Ascending aorta (tissue), 2 donors: ENCODE data around the gene ALDOA. TPM values are rescaled to one million over a fixed set of nuclear protein-coding genes. Genes with fewer than 3 reads are reported as not detected.

Experiments used
- DNase-seq, 2 donors: peaks; one replicate each; pipeline ENCODE4 v3.0.0-alpha.2; 2019; ENCODE audit warnings: low spot score in 2 of 2
- H3K27ac ChIP-seq, 2 donors: fragments of 200-600 bp; sonication (generic); one replicate each; pipeline ENCODE4 v1.5.1; 2016 to 2017; ENCODE audit warnings: mild to moderate bottlenecking in 1 of 2
- H3K27me3 ChIP-seq: fragments of 200-600 bp; sonication (generic); one replicate; pipeline ENCODE4 v1.5.1; 2017
- H3K36me3 ChIP-seq, 2 donors: fragments of 200-600 bp; sonication (generic); one replicate each; pipeline ENCODE4 v1.5.1; 2016
- H3K4me1 ChIP-seq, 2 donors: fragments of 200-600 bp; sonication (generic); one replicate each; pipeline ENCODE4 v1.5.1; 2016 to 2017; ENCODE audit warnings: mild to moderate bottlenecking in 1 of 2
- H3K4me3 ChIP-seq, 2 donors: fragments of 200-600 bp; sonication (generic); one replicate each; pipeline ENCODE4 v1.5.1; 2016 to 2017; ENCODE audit warnings: mild to moderate bottlenecking in 1 of 2
- H3K9me3 ChIP-seq, 2 donors: fragments of 200-600 bp; sonication (generic); one replicate each; pipeline ENCODE4 v1.5.1; 2016
- intact Hi-C: fragments of 100-400 bp; cut with DNase I; formaldehyde crosslinking; loops from one replicate; pipeline ENCODE4 v1.15.1; 2023
- total RNA-seq: library from RNA; depleted of rRNA; stranded (reverse); fragments of >200 nt; gene quantifications from one replicate; pipeline ENCODE4 v1.1.0, GENCODE V29; 2016
- TF ChIP-seq, protein P1 (sequence below), 3 experiments: fragments of 200-600 bp in 2 of 3; fragments of 450-650 bp in 1 of 3; sonication (generic) in 2 of 3; IDR thresholded peaks; one replicate each; pipeline ENCODE4 v1.5.1; 2016 to 2019; ENCODE audit warnings: antibody characterized with exemption in 3 of 3, mild to moderate bottlenecking in 1 of 3, moderate library complexity in 1 of 3

Gene ALDOA
- total RNA-seq, 1 donor from 2014 or later, result 1,202 TPM

DNA sequence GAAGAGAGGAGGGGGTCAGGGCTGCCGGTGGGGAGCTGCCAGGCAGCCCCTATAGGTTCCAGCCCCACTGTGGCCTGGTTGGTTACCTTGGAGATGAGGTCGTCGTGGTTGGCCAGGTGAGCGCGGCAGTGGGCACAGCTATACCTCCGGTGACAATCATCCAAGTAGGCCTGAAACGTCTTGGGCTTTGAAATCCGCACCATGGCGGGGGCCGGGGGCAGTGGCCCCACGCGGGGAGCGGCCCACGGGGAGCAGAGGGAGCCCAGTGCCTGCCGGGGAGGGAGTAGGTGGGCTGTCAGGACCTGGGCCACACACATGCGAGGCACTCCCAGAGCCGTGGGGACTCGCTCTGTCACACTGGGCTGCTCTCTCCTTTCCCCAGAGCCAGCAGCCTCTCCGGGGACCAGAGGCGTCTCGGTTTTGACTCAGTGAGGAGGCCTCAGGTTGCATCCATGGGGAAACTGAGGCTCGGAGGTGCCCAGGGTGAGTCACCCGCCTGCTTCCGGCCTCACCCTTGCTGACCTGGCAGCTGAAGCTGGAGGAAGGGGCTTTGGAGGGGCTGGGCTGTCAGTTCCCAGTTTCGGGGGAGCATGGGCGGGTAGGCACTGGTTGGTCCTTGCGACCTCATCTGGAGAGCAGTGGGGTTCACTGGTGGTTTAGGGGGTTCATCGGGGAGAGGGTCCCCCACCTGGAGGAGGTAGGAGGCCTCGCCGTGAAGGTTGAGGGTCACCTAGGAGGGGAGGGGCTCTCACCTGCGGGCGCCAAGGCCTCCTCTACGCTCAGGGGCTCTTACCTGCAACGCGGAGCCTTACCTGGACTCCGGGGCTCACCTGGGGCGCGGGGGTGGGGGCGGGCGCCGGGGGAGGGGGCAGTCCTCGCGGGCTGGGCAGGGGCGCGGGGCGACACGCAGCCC lies 29.9 kb downstream of the ALDOA start:
- no peak for DNase-seq

DNA sequence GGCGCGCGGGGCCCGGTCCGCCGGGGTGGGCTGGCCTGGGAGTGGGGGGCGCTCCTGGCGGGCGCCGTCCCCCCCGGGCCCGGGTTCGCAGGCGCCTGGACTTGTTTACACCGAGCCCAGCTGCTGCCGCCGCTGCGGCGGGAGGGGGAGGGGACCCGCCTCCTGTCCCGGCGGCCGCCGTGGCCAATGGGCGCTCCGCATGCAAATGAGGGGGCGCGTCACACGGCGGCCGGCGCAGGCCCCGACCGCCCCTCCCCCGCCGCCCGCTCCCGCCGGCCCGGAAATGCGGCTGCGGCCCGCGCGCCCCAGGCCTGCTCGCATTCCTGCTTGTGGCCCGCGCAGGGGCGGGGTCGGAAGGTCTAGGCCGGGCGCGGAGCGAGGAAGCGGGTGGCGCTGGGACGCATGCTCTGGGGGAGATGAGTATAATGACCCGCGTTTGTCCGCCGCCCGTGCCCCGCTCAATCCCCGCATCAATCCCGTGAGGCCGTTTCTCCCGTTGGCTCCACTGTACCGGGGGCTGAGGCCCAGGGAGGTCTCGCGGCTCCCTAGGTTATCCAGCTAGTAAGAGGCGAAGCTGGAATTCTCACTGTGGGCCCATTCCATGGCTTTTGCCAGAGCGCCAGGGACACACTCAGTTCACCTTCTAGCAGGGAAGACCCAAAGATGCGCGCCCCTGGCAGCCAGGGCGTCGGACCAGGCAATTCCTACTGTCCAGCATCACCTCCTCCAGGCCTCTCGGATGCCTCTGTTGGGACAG lies 30.7 kb downstream of the ALDOA start, which contains the start of gene YPEL3:
Gene YPEL3 (minus strand): TSS at position 109 of the 757 bp plus-strand sequence. CDS start 731 bp downstream, outside the sequence.
- intact Hi-C loops, result loop anchor here (1.0 to 10.0 kb wide), 2 partner anchors 27 to 279 kb away; partner anchors contain the start of genes MAPK3, MYL11 and TBC1D10B
- no peaks in the 10 kb centered on the region for H3K27me3 ChIP-seq
- TF ChIP-seq, protein P1, sequence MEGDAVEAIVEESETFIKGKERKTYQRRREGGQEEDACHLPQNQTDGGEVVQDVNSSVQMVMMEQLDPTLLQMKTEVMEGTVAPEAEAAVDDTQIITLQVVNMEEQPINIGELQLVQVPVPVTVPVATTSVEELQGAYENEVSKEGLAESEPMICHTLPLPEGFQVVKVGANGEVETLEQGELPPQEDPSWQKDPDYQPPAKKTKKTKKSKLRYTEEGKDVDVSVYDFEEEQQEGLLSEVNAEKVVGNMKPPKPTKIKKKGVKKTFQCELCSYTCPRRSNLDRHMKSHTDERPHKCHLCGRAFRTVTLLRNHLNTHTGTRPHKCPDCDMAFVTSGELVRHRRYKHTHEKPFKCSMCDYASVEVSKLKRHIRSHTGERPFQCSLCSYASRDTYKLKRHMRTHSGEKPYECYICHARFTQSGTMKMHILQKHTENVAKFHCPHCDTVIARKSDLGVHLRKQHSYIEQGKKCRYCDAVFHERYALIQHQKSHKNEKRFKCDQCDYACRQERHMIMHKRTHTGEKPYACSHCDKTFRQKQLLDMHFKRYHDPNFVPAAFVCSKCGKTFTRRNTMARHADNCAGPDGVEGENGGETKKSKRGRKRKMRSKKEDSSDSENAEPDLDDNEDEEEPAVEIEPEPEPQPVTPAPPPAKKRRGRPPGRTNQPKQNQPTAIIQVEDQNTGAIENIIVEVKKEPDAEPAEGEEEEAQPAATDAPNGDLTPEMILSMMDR (IDR thresholded peaks at IDR 0.05), result no peak
- H3K36me3 ChIP-seq, result peaks cover 9 to 11% of the 10 kb centered on the region in 2 donors
- DNase-seq, result peak; percentile 75 to 96
- peak within 1 kb of the TSS; percentile 88 to 92 for H3K27ac ChIP-seq
- H3K4me1 ChIP-seq, result peaks cover 17 to 24% of the 10 kb centered on the region in 2 donors
- peak within 1 kb of the TSS; percentile 75 to 97 for H3K4me3 ChIP-seq
- H3K9me3 ChIP-seq, result peaks cover 6% of the 10 kb centered on the region in 2 donors

More for the DNA sequence above, 29.9 kb downstream of the ALDOA start:
- H3K27me3 ChIP-seq, result no peaks in the 10 kb centered on the region
- H3K36me3 ChIP-seq, result peaks cover 9 to 11% of the 10 kb centered on the region in 2 donors
- H3K27ac ChIP-seq, result peak overlapping the region; percentile 88 to 92
- TF ChIP-seq, protein P1 (IDR thresholded peaks at IDR 0.05), result no peak
- peak overlapping the region; percentile 75 to 97 for H3K4me3 ChIP-seq
- H3K4me1 ChIP-seq, result peaks cover 22 to 27% of the 10 kb centered on the region in 2 donors
- intact Hi-C loops, result loop anchor here (1.0 to 10.0 kb wide), 2 partner anchors 28 to 279 kb away; partner anchors contain the start of genes MAPK3, MYL11 and TBC1D10B
- H3K9me3 ChIP-seq, result peaks cover 6% of the 10 kb centered on the region in 2 donors

DNA sequence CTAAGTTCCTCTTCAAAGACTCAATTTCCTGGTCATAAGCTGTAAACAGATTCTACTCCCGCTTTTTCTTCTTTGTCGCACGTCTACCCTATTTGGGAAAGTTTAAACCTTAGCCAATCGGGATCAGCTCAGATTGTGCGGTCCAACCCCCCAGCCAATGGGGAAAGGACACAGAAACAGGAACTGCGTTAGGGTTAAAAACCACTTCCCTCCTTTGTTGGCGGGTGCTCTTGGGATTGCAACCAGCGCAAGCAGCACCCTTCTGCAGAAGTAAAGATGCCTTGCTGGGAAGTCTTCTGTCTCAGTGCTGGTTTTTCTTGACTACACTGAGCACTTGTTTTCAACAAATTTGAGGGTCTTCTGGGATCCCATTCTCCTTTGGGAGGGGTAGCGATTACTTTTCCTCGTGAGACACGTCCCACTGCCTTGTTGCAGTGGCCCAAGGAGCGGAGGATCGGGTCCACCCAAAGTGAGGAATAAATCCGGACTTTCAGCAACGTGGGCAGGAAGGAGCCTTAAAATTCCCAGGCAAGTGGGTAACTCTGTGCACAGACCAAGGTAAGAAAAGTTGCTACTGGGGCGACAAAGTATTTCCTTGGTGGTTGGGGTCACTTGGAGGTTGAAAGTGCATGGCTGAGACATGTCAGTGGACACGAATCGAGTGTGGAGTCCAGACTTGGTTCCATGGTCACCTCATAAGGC lies 31.5 kb downstream of the ALDOA start:
- TF ChIP-seq, protein P1 (IDR thresholded peaks at IDR 0.05), result no peak
- H3K4me1 ChIP-seq, result peaks cover 15 to 22% of the 10 kb centered on the region in 2 donors
- peak overlapping the region; percentile 81 to 92 for H3K27ac ChIP-seq
- peaks cover 9 to 11% of the 10 kb centered on the region in 2 donors for H3K36me3 ChIP-seq
- intact Hi-C loops, result loop anchor here (1.0 to 10.0 kb wide), 2 partner anchors 26 to 278 kb away; partner anchors contain the start of genes MAPK3, MYL11 and TBC1D10B
- peaks cover 6% of the 10 kb centered on the region in 2 donors for H3K9me3 ChIP-seq
- no peaks in the 10 kb centered on the region for H3K27me3 ChIP-seq
- no peak for DNase-seq
- peak overlapping the region; percentile 75 to 97 for H3K4me3 ChIP-seq

DNA sequence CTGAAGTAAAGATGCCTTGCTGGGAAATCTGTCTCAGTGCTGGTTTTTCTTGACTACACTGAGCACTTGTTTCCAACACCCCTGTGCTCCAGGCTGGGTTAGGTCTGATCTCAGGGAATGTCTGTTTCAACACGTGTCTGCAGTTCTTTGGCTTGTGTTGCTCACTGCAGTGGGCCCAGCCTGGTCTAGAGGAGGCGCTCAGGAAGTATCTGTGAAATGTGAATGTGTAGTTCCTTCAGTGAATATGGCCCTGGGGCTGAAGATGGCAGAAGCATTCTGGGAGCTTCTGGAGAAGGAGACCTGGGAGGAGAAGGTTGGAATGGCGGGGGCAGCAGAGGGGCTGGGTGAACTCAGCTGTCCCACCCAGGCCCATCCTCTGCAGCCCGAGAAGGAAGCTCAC lies 38.5 kb downstream of the ALDOA start:
- no peaks in the 10 kb centered on the region for H3K27me3 ChIP-seq
- H3K9me3 ChIP-seq, result no peaks in the 10 kb centered on the region
- intact Hi-C loops, result no loop called here
- H3K4me3 ChIP-seq, result no peak overlapping the region
- TF ChIP-seq, protein P1 (IDR thresholded peaks at IDR 0.05), result no peak
- no peak overlapping the region for H3K27ac ChIP-seq
- no peak for DNase-seq
- peaks cover 33 to 40% of the 10 kb centered on the region in 2 donors for H3K36me3 ChIP-seq
- no peaks in the 10 kb centered on the region for H3K4me1 ChIP-seq

DNA sequence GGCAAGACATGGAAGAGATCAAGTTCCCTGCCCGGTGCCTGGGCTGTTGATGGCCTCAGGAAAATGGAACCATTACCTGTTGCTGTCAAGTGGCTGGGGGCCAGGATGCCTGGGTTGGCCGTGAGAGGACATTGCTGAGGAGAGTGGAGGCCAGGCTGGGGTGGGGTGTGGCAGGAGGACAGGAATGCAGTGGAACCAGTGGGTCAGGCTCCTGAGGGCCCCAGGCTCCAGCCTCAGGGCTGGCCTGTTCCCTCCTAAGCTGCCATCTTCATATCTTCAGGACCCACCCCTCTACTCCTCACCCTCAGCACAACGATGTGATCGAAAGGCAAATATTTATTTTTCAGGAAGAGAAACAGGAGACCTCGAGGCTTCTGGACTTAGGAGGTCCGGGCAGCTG lies 38.9 kb downstream of the ALDOA start:
- no peaks in the 10 kb centered on the region for H3K27me3 ChIP-seq
- H3K27ac ChIP-seq, result no peak overlapping the region
- H3K4me1 ChIP-seq, result no peaks in the 10 kb centered on the region
- intact Hi-C loops, result no loop called here
- H3K9me3 ChIP-seq, result no peaks in the 10 kb centered on the region
- TF ChIP-seq, protein P1 (IDR thresholded peaks at IDR 0.05), result no peak
- no peak overlapping the region for H3K4me3 ChIP-seq
- H3K36me3 ChIP-seq, result peaks cover 34 to 40% of the 10 kb centered on the region in 2 donors
- no peak for DNase-seq
